ENCODE results near the gene EFHB. TPM values are rescaled to one million over a fixed set of nuclear protein-coding genes. Genes with fewer than 3 reads are reported as not detected.

Gene EFHB
- total RNA-seq, 4 donors from 2014 or later = 1.7 to 8.7 (median 1.8) TPM; not detected in 1

GRCh38 chr3:19899264-19899663 is 34.8 kb downstream of the EFHB start:
- no peak for TF ChIP-seq CTCF (IDR thresholded peaks at IDR 0.05; ENCODE audit: low read depth)

GRCh38 chr3:19898721-19899120 is 35.3 kb downstream of the EFHB start:
- no peak for TF ChIP-seq CTCF (IDR thresholded peaks at IDR 0.05; ENCODE audit: low read depth)

- TF ChIP-seq CTCF (IDR thresholded peaks at IDR 0.05; ENCODE audit: low read depth) = no peak
These were observed 42.3 kb downstream of the EFHB start for GRCh38 chr3:19891740-19892139.

- no peak for TF ChIP-seq CTCF (IDR thresholded peaks at IDR 0.05; ENCODE audit: low read depth)
These were observed 45.4 kb downstream of the EFHB start for GRCh38 chr3:19888428-19889152.

- TF ChIP-seq CTCF (IDR thresholded peaks at IDR 0.05; ENCODE audit: low read depth) = no peak
These were observed 47.6 kb downstream of the EFHB start for GRCh38 chr3:19886404-19886803.

GRCh38 chr3:19885468-19885867 is 48.5 kb downstream of the EFHB start:
- TF ChIP-seq CTCF (IDR thresholded peaks at IDR 0.05; ENCODE audit: low read depth) = no peak

GRCh38 chr3:19881852-19882251 is 52.2 kb downstream of the EFHB start:
- TF ChIP-seq CTCF (IDR thresholded peaks at IDR 0.05; ENCODE audit: low read depth) = no peak

All from subcutaneous adipose tissue (tissue), 4 donors.